Adrenal gland (tissue), 12 donors: Measurements from ENCODE around the gene HMGB1. TPM values are rescaled to one million over a fixed set of nuclear protein-coding genes. Genes with fewer than 3 reads are reported as not detected.

Experiments
- DNase-seq, 7 donors: peaks; one replicate each; pipeline ENCODE4 v3.0.0-alpha.2; 2019 to 2020
- H3K27ac ChIP-seq, 5 donors: fragments of 200-600 bp; sonication (generic) in 4 of 5; 1 replicate in 3 of 5; 2 replicates in 2 of 5; pipeline versions ENCODE4 v1.5.1 to v1.8.0; 2016 to 2020; ENCODE audit warnings: mild to moderate bottlenecking in 1 of 5
- H3K27me3 ChIP-seq: fragments of 200-600 bp; 2 replicates; pipeline ENCODE4 v1.8.0; 2021
- H3K36me3 ChIP-seq, 2 donors: fragments of 200-600 bp; replicated peaks in 1 of 2; 1 replicate in 1 of 2; 2 replicates in 1 of 2; pipeline versions ENCODE4 v1.5.1 to v1.8.0; 2018 to 2022
- H3K4me1 ChIP-seq, 2 donors: fragments of 200-600 bp; replicated peaks in 1 of 2; 1 replicate in 1 of 2; 2 replicates in 1 of 2; pipeline versions ENCODE4 v1.5.1 to v1.8.0; 2018 to 2021
- H3K4me3 ChIP-seq, 4 donors: fragments of 200-600 bp; sonication (generic) in 3 of 4; one replicate each; pipeline ENCODE4 v1.5.1; 2016 to 2018
- H3K9me3 ChIP-seq, 3 donors: fragments of 200-600 bp; sonication (generic) in 1 of 3; replicated peaks in 1 of 3; 1 replicate in 2 of 3; 2 replicates in 1 of 3; pipeline versions ENCODE4 v1.5.1 to v1.8.0; 2016 to 2021
- CTCF ChIP-seq, 6 experiments: fragments of 450-650 bp in 4 of 6; fragments of 200-600 bp in 2 of 6; sonication (generic) in 1 of 6; IDR thresholded peaks; 1 replicate in 5 of 6; 2 replicates in 1 of 6; pipeline versions ENCODE4 v1.5.1 to v1.8.0; 2016 to 2021; ENCODE audit warnings: antibody characterized with exemption in 6 of 6, mild to moderate bottlenecking in 2 of 6, moderate library complexity in 1 of 6
- POLR2A ChIP-seq, 2 donors: fragments of 450-650 bp; IDR thresholded peaks; one replicate each; pipeline ENCODE4 v1.6.1; 2017; ENCODE audit warnings: antibody characterized with exemption in 2 of 2, mild to moderate bottlenecking in 2 of 2, moderate library complexity in 1 of 2
- WGBS, 4 donors: extraction: QIAGEN DNeasy Blood & Tissue Kit in 2 of 4; methylation state at CpG; one replicate each; pipeline versions ENCODE4 v1.1.5 to v1.1.7; 2013 to 2017; 5-methylcytosine and 5-hydroxymethylcytosine counted together
- intact Hi-C, 2 donors: fragments of 100-400 bp; cut with DNase I; formaldehyde crosslinking; loops; one replicate each; pipeline versions ENCODE4 v1.14.1 to v1.15.0; 2022 to 2023
- polyA plus RNA-seq, 3 donors: library from polyadenylated mRNA; stranded (reverse); fragments of 200-250 nt in 2 of 3; fragments of 350-450 nt in 1 of 3; fragmentation: Illumina TruSeq in 1 of 3; extraction: RNeasy Lipid Tissue Mini Kit (QIAGEN cat#74804) in 1 of 3; gene quantifications; one replicate each; pipeline ENCODE4 v1.2.3, GENCODE V29; 2013 to 2014
- total RNA-seq, 9 donors: library from RNA; depleted of rRNA in 4 of 9; stranded (reverse); fragments of >200 nt in 4 of 9; fragments of 120-200 nt in 1 of 9; fragmentation: NEBNext Ultra II Directional in 1 of 9; extraction: Animal tissue kit (Norgen Biotek cat#: 25700) in 1 of 9; gene quantifications; one replicate each; pipeline versions ENCODE4 v1.1.0 to v1.2.4, GENCODE V29; 2013 to 2023
- donor health status: healthy with polysubstance abuse.
- donor health status: Bipolar disorder and iron deficiency.
- donor health status: DM: yes; HTN: yes; CAD: no.
- donor health status: DM: no; HTN: no; CAD: no.
- donor health status: DM: no; HTN: no; CAD: no.
- donor health status: DM: yes; HTN: yes; CAD: no.

The HMGB1 gene
- total and polyA plus RNA-seq, 12 donors, result 106 to 342 (median 241) TPM

GRCh38 chr13:30486230-30487074 is 20.7 kb upstream of the HMGB1 start:
- Histone ChIP-seq H3K27ac (no peak overlapping the region), H3K9me3 (no peaks in the 10 kb centered on the region), H3K27me3 (no peaks in the 10 kb centered on the region), H3K4me3 (no peak overlapping the region), H3K36me3 (no peaks in the 10 kb centered on the region), H3K4me1 (no peaks in the 10 kb centered on the region)
- DNase-seq, result no peak
- intact Hi-C loops, result no loop called here
- 81 to 89% (median 88%) methylated on average over 11 of the region's 11 CpGs for WGBS, 4 donors
- TF ChIP-seq CTCF (IDR thresholded peaks at IDR 0.05) (no peak), POLR2A (IDR thresholded peaks at IDR 0.05) (no peak)

GRCh38 chr13:30481241-30481760 is 15.6 kb upstream of the HMGB1 start:
- H3K27me3 ChIP-seq, result no peaks in the 10 kb centered on the region
- no peak overlapping the region for H3K4me3 ChIP-seq
- TF ChIP-seq CTCF (IDR thresholded peaks at IDR 0.05), result no peak
- H3K9me3 ChIP-seq, result no peaks in the 10 kb centered on the region
- no peak for DNase-seq
- H3K36me3 ChIP-seq, result no peaks in the 10 kb centered on the region
- 93 to 97% (median 93%) methylated on average over 8 of the region's 8 CpGs for WGBS, 4 donors
- H3K4me1 ChIP-seq, result no peaks in the 10 kb centered on the region
- intact Hi-C loops, result no loop called here
- no peak overlapping the region for H3K27ac ChIP-seq

DNA sequence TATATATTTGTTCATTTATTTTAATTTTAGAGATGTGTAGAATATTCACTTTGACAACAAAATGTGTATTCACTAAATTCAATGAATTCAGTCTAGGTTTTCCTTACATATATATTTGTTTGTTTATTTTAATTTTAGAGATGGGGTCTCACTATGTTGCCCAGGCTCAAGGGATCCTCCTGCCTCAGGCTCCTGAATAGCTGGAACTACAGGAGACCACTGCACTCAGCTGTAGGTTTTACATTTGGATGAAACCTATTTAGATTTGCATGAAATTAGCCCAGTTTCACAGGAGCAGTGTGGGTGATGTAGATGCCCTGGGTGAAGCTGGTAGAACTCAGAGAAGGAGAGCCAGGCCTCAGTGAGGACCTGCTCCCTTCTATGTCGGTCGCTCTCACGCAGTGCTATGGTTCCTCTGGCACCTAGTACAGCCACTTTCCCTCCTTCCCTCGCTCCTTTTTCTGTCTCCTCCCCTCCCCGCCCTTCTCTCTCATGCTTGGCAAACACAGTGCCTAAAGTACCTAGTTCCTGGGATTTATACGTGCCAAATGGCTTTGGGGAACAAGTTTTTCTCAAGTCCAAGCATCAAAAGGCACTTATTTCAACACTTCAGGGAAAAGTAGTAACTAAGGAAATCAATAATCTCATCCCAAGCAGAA is 14.7 kb upstream of the HMGB1 start:
- H3K4me1 ChIP-seq, result no peaks in the 10 kb centered on the region
- no peaks in the 10 kb centered on the region for H3K36me3 ChIP-seq

More for the DNA sequence above, 14.7 kb upstream of the HMGB1 start:
- no peak for TF ChIP-seq POLR2A (IDR thresholded peaks at IDR 0.05)
- no peak for TF ChIP-seq CTCF (IDR thresholded peaks at IDR 0.05)
- no peak for DNase-seq
- H3K4me3 ChIP-seq, result no peak overlapping the region
- no peak overlapping the region for H3K27ac ChIP-seq
- intact Hi-C loops, result no loop called here
- no peaks in the 10 kb centered on the region for H3K27me3 ChIP-seq
- WGBS, 4 donors, result 85 to 95% (median 91%) methylated on average over 6 of the region's 6 CpGs
- no peaks in the 10 kb centered on the region for H3K9me3 ChIP-seq
